D721Med (cell line): ENCODE measurements around the gene STIM2.
"Not testable (repeated sequence)": the region's sequence is repeated elsewhere in the genome, so short reads cannot be mapped to it uniquely, and the experiment has no call there.

Source experiments
- DNase-seq: peaks from one replicate; pipeline ENCODE4 v3.0.0; 2011; ENCODE audit warnings: low spot score; ENCODE audit not compliant: insufficient read length
- FAIRE-seq: peaks from 2 replicates; lab custom pipeline; 2011; peaks lifted over from hg19 to GRCh38; lab: Jason Lieb, UNC
- TF ChIP-seq, protein P1 (sequence below): IDR thresholded peaks from 2 replicates; pipeline ENCODE4 v1.5.1; 2012; ENCODE audit warnings: mild to moderate bottlenecking, control low read depth; ENCODE audit not compliant: insufficient read depth; ENCODE audit errors: missing control alignments

The STIM2 gene

DNA sequence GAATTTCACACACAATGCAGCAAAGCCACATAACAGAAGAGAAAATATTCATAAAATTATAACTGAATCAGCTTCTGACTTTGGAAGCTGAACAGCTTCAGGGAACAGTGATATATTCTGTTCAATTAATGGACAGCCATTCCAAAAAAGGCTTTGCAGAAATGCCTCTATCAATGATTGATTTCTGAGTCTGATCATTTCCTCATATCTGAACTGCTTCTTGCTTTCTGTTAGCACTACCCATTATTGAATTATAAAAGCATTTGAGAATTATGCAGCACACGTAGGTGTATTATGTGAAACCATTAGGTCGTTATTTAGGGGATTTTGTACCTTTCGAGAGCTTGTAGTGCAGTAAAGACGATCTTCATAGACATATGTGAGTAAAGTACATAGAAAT, 159.6 kb downstream of the STIM2 start:
- no peak for DNase-seq
- TF ChIP-seq, protein P1, sequence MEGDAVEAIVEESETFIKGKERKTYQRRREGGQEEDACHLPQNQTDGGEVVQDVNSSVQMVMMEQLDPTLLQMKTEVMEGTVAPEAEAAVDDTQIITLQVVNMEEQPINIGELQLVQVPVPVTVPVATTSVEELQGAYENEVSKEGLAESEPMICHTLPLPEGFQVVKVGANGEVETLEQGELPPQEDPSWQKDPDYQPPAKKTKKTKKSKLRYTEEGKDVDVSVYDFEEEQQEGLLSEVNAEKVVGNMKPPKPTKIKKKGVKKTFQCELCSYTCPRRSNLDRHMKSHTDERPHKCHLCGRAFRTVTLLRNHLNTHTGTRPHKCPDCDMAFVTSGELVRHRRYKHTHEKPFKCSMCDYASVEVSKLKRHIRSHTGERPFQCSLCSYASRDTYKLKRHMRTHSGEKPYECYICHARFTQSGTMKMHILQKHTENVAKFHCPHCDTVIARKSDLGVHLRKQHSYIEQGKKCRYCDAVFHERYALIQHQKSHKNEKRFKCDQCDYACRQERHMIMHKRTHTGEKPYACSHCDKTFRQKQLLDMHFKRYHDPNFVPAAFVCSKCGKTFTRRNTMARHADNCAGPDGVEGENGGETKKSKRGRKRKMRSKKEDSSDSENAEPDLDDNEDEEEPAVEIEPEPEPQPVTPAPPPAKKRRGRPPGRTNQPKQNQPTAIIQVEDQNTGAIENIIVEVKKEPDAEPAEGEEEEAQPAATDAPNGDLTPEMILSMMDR = no peak
- peak; percentile 6 for FAIRE-seq

DNA sequence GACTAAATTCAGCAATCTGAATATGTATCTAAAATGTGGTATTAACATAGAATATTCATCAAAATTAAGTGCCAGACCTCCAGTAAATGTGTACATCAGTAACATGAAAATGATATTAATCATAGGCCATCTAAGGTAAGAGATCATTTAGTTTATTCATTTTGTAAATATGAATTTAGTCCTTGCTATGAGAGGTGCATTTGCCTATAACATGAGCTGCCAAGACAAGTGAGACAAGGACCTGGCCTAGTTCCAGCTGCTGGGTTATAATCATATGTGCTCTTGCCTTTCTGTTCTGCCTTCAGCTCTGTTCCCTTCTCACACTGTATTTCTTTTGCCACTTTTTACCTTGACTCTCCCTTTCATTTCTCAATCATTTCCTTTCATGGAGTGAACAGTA, 160.0 kb downstream of the STIM2 start:
- FAIRE-seq (no peak), DNase-seq (no peak)
- TF ChIP-seq, protein P1 = no peak

DNA sequence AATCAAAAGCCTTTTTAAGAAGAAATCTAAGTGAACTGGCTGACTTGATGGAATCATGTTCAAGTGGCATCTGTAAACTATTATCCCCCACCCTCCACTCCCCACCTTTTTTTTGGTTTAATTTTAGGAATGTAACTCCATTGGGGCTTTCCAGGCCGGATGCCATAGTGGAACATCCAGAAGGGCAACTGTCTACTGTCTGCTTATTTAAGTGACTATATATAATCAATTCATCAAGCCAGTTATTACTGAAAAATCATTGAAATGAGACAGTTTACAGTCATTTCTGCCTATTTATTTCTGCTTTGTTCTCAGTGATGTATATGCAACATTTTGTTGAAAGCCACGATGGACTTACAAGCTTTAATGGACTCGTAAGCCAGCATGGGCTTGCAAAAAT, 162.3 kb downstream of the STIM2 start:
- FAIRE-seq (no peak), DNase-seq (no peak)
- TF ChIP-seq, protein P1 = no peak

DNA sequence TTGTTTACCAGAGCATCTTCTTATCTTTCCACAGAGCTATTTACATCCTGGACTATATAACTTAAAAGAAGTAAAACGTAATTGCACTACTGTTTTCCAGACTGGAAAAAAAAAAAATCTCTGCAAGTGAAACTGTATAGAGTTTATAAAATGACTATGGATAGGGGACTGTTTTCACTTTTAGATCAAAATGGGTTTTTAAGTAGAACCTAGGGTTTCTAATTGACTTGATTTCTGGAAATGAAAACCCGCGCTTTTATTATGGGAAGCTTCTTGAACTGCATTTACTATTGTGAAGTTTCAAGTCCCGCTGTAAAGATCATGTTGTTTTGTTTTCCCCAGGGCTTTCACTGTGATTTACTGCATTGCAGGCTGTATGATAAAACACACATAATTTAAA, 162.7 kb downstream of the STIM2 start:
- DNase-seq (no peak), FAIRE-seq (no peak)
- TF ChIP-seq, protein P1 = no peak

DNA sequence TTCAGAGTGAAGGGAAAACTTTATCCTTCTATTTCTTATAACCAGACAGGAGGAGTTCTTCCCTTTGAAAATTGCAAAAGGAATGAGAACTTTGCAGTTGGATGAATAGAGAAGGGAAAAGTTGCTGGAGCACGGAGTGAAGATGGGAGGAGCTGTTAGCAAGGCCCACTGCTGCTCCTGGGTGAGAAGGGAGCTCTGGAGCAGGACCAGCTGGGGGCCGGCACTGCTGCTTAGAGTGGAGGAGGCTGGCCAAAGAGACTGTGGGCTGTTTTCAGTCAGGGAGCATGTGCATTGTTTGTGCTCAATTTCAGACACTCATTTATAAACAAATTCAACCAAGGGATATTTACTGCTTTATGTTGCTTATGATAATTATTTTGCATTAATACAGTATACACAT, 164.2 kb downstream of the STIM2 start:
- DNase-seq (no peak), FAIRE-seq (no peak)
- TF ChIP-seq, protein P1 = no peak

DNA sequence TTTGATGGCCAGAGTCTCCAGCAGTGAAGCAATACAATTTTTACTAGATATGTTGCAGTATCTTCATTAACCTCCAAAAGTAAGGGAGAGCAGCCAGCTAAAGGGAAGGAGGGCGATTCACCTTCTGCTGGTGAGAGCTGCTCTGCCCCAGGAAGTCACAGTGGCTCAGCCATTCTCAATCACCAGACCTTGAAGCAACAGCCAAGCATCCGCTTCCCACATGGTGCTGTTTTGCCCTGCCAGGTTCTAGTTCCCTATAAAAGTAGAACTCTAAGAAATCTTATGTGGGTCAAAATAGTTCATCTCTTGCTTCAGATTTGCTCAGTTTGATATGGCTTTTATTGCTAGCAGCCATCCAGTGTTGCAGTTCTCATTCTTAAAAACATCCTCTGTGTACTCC, 166.8 kb downstream of the STIM2 start:
- no peak for FAIRE-seq
- no peak for DNase-seq
- TF ChIP-seq, protein P1 = no peak

DNA sequence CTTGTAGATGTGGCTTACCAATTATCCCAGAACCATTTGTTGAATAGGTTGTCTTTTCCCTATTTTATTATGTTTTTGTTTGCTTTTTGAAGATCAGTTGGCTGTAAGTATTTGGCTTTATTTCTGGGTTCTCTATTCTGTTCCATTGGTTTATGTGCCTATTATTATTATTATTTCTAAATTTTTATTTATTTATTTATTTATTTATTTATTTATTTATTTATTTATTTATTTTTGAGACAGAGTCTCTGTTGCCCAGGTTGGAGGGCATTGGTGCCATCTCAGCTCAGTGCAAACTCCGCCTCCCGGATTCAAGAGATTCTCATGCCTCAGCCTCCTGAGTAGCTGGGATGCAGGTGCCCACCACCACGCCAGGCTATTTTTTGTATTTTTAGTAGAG, 174.5 kb downstream of the STIM2 start:
- FAIRE-seq = not testable (repeated sequence)

DNA sequence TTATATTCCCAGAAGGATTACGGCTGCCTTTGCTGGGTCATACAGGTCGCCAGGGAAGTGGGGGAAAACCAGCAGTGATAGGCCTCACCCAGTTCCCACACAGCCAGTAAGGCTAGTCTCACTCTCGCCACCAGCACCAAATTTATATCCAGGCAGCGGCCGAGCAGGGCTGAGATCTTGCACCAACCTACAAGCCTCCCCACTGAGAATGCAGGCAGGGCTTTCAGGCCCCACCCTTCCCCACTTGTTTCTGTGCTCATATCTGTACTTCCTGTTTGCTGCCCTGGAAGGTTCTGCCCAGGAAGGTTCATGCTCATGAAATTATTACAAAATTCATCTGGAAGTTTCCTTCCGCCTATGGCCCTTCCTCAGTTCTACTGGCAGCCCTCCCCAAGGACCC, 179.7 kb downstream of the STIM2 start:
- FAIRE-seq (no peak), DNase-seq (no peak)
- TF ChIP-seq, protein P1 = no peak

More for the DNA sequence above, 174.5 kb downstream of the STIM2 start:
- not testable (repeated sequence) for DNase-seq
